ENCODE measurements around the gene TMEM92.

TMEM92 gene

DNA sequence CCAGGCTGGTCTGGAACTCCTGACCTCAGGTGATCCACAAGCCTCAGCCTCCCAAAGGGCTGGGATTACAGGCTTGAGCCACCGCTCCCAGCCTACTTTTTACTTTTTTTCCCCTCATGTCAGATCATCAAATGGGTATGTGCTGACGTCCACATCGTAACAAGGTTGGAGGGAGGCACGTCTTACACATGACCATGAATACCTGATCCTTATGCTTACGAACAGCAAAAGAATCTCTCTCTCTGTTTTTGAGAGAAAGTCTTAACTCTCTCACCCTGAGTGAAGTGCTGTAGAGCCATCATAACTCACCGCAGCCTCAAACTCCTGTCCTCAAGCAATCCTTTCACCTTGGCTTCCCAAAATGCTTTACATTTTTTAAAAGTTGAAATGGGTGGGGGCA, 29.5 kb upstream of the TMEM92 start:
- TF ChIP-seq POLR2AphosphoS5 (IDR thresholded peaks at IDR 0.05; ENCODE audit: low read depth, low read length): no peak
- TF ChIP-seq SIN3A (IDR thresholded peaks at IDR 0.05; ENCODE audit: borderline replicate concordance, insufficient read depth, low read length): no peak
- no peak for TF ChIP-seq FOXP2 (optimal IDR thresholded peaks at IDR 0.05; ENCODE audit: borderline replicate concordance, extremely low read depth, extremely low read length, insufficient read depth)
- TF ChIP-seq REST (IDR thresholded peaks at IDR 0.05; ENCODE audit: insufficient read depth in 1 of 2, low read depth in 2 of 2, low read length in 2 of 2): no peak
- TF ChIP-seq TAF1 (IDR thresholded peaks at IDR 0.05; ENCODE audit: borderline replicate concordance, insufficient read depth, low read length): no peak

DNA sequence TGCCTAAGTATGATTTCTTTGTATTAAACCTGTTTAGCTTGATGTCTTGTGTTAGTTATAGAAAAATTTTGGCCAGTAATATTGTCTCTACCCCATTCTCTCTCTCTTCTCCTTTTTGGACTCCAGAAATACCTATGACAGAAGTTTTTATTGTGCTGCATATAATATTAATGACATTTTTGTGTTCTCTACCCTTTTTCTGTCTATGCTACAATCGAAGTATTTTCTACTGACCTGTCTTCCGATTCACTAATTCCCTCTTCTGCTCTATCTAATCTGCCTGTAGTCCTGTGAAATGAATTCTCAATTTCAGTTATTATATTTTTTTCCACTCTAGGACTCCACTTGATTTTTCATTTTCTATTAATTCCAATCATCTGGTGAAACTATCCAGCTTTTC, 26.0 kb upstream of the TMEM92 start:
- TF ChIP-seq POLR2AphosphoS5 (IDR thresholded peaks at IDR 0.05; ENCODE audit: low read depth, low read length) (no peak), REST (IDR thresholded peaks at IDR 0.05; ENCODE audit: insufficient read depth in 1 of 2, low read depth in 2 of 2, low read length in 2 of 2) (no peak), TAF1 (IDR thresholded peaks at IDR 0.05; ENCODE audit: borderline replicate concordance, insufficient read depth, low read length) (no peak), SIN3A (IDR thresholded peaks at IDR 0.05; ENCODE audit: borderline replicate concordance, insufficient read depth, low read length) (no peak), FOXP2 (optimal IDR thresholded peaks at IDR 0.05; ENCODE audit: borderline replicate concordance, extremely low read depth, extremely low read length, insufficient read depth) (no peak)

- TF ChIP-seq FOXP2 (optimal IDR thresholded peaks at IDR 0.05; ENCODE audit: borderline replicate concordance, extremely low read depth, extremely low read length, insufficient read depth): no peak
- TF ChIP-seq REST (IDR thresholded peaks at IDR 0.05; ENCODE audit: insufficient read depth in 1 of 2, low read depth in 2 of 2, low read length in 2 of 2): no peak
- no peak for TF ChIP-seq TAF1 (IDR thresholded peaks at IDR 0.05; ENCODE audit: borderline replicate concordance, insufficient read depth, low read length)
- TF ChIP-seq POLR2AphosphoS5 (IDR thresholded peaks at IDR 0.05; ENCODE audit: low read depth, low read length): no peak
- no peak for TF ChIP-seq SIN3A (IDR thresholded peaks at IDR 0.05; ENCODE audit: borderline replicate concordance, insufficient read depth, low read length)
Measured at GRCh38 chr17:50252781-50253180, 21.5 kb upstream of the TMEM92 start.

DNA sequence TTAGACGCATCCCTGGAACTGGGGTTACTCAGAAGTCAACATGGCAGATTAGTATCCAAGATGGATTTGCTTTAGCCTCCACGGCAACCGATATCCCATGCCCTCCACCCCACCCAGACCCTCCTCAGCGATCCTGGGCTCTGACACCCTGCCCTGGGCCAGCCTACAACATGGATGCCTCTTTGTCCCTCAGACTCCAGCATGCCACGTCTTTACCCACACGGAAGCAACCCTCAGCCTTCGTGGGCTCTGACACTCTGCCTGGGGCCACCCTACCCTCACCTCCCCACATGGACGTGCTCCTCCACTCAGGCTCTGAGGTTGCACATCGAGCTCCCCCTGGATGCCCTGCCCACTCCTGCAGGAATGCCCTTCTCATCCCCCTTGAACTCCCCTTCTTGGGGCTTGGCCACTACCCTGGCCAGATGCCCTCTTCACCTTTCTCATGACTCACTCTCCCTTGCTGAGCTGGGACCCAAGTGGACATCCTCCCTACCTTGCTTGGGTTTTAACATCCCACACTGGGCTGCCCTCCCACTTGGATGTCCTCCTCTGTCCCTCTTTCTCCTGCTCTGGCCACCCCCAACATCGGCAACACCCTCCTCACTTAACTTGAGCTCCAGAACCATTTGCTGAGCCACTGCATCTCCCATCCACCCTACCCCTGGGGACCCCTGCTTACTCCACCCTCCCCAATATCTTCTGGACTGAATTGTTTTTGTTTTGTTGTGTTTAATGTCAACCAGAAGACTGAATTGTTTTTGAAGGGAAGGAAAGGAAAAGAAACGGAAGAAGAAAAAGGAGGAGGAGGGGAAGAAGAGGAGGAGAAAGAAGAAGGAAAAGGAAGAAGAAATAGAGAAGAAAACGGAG, 18.3 kb upstream of the TMEM92 start:
- TF ChIP-seq REST (IDR thresholded peaks at IDR 0.05; ENCODE audit: insufficient read depth in 1 of 2, low read depth in 2 of 2, low read length in 2 of 2) (no peak), FOXP2 (optimal IDR thresholded peaks at IDR 0.05; ENCODE audit: borderline replicate concordance, extremely low read depth, extremely low read length, insufficient read depth) (no peak), SIN3A (IDR thresholded peaks at IDR 0.05; ENCODE audit: borderline replicate concordance, insufficient read depth, low read length) (no peak), POLR2AphosphoS5 (IDR thresholded peaks at IDR 0.05; ENCODE audit: low read depth, low read length) (no peak), TAF1 (IDR thresholded peaks at IDR 0.05; ENCODE audit: borderline replicate concordance, insufficient read depth, low read length) (no peak)
